ENCODE data around the gene CCL5. TPM values are rescaled to one million over a fixed set of nuclear protein-coding genes. Genes with fewer than 3 reads are reported as not detected.

Gene CCL5
- total RNA-seq, 1 donor from 2014 or later, result not detected

DNA sequence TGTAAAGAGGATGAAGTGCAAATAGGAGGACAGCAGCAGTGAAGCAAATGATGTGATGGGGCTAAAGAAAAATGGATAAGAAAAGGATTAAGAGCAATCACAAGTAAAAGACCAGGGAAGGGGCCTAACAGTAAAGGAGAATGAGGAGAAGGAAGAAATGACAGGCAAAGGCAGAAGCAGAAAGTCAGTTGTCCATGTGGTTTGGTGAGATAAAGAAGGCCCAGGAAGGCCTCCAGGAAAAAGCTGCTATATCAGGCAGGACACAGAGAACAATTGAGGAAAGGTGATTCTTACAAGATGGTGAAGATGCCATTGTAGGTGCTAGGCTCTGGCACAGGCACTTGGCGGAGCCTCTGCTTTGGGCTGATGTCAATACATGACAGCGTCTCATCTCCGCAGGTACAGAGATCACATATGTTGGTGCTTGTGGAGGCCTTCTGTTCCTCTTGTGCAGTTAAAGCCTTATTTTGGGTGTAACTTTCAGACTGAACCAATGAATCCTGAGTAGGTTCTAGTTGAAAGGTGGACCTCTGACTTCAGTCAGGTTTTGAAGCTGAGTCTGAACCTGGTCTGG is 32.3 kb upstream of the CCL5 start:
- Mint-ChIP-seq H3K36me3 (ENCODE audit: unreplicated experiment) (no peaks in the 10 kb centered on the region), H3K9me3 (ENCODE audit: unreplicated experiment) (peaks cover 7% of the 10 kb centered on the region), H3K27ac (ENCODE audit: unreplicated experiment) (no peak overlapping the region), H3K4me1 (ENCODE audit: unreplicated experiment) (no peaks in the 10 kb centered on the region), H3K4me3 (ENCODE audit: unreplicated experiment) (no peak overlapping the region), H3K27me3 (ENCODE audit: unreplicated experiment) (peaks cover 9% of the 10 kb centered on the region)
- DNase-seq (ENCODE audit: extremely low spot score, unreplicated experiment), result no peak
- TF ChIP-seq, protein P1, sequence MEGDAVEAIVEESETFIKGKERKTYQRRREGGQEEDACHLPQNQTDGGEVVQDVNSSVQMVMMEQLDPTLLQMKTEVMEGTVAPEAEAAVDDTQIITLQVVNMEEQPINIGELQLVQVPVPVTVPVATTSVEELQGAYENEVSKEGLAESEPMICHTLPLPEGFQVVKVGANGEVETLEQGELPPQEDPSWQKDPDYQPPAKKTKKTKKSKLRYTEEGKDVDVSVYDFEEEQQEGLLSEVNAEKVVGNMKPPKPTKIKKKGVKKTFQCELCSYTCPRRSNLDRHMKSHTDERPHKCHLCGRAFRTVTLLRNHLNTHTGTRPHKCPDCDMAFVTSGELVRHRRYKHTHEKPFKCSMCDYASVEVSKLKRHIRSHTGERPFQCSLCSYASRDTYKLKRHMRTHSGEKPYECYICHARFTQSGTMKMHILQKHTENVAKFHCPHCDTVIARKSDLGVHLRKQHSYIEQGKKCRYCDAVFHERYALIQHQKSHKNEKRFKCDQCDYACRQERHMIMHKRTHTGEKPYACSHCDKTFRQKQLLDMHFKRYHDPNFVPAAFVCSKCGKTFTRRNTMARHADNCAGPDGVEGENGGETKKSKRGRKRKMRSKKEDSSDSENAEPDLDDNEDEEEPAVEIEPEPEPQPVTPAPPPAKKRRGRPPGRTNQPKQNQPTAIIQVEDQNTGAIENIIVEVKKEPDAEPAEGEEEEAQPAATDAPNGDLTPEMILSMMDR (IDR thresholded peaks at IDR 0.05), result no peak

DNA sequence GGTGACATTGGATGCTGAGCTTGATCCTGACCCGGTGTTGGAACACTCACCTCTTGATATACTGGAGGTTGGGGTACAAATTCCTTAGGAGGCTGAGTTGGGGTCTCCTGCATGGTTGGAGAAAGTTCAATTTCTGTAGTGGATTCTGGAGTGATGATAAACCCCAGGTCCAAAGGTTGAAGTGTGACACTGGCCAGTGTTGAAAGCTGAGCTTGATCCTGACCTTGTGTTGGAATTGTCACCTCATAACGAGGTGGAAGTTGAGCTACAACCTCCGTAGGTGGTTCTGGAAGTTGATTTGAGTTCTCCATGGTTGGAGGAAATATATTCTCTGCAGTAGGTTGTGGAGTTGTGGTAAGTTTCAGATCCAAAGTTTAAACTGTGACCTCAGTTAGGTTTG is 29.2 kb upstream of the CCL5 start:
- Mint-ChIP-seq H3K27me3 (ENCODE audit: unreplicated experiment) (peaks cover 25% of the 10 kb centered on the region), H3K36me3 (ENCODE audit: unreplicated experiment) (no peaks in the 10 kb centered on the region), H3K27ac (ENCODE audit: unreplicated experiment) (no peak overlapping the region), H3K4me3 (ENCODE audit: unreplicated experiment) (no peak overlapping the region), H3K4me1 (ENCODE audit: unreplicated experiment) (no peaks in the 10 kb centered on the region), H3K9me3 (ENCODE audit: unreplicated experiment) (peaks cover 7% of the 10 kb centered on the region)
- no peak for DNase-seq (ENCODE audit: extremely low spot score, unreplicated experiment)
- TF ChIP-seq, protein P1 (IDR thresholded peaks at IDR 0.05), result no peak

DNA sequence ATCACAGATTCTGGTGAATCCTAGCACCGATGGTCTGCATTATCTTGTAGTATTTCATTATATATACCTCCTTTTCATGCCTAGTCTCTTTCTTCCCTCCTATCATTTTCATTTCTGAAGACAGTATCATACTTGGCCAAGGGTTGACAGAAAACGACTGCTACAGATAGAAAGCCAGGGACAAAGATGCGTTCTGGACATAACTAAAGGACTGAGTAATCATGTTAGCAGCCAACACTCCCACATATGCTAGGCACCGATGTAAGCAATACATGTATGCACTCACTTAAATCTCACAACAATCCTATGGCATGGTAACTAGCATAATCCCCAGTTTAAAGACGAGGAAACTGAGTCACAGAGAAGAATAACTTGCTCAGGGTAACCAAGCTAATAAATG is 27.5 kb upstream of the CCL5 start:
- peaks cover 27% of the 10 kb centered on the region for H3K27me3 Mint-ChIP-seq (ENCODE audit: unreplicated experiment)
- no peaks in the 10 kb centered on the region for H3K36me3 Mint-ChIP-seq (ENCODE audit: unreplicated experiment)
- no peak overlapping the region for H3K4me3 Mint-ChIP-seq (ENCODE audit: unreplicated experiment)
- DNase-seq (ENCODE audit: extremely low spot score, unreplicated experiment), result no peak
- TF ChIP-seq, protein P1 (IDR thresholded peaks at IDR 0.05), result no peak
- no peaks in the 10 kb centered on the region for H3K9me3 Mint-ChIP-seq (ENCODE audit: unreplicated experiment)
- no peak overlapping the region for H3K27ac Mint-ChIP-seq (ENCODE audit: unreplicated experiment)
- no peaks in the 10 kb centered on the region for H3K4me1 Mint-ChIP-seq (ENCODE audit: unreplicated experiment)

DNA sequence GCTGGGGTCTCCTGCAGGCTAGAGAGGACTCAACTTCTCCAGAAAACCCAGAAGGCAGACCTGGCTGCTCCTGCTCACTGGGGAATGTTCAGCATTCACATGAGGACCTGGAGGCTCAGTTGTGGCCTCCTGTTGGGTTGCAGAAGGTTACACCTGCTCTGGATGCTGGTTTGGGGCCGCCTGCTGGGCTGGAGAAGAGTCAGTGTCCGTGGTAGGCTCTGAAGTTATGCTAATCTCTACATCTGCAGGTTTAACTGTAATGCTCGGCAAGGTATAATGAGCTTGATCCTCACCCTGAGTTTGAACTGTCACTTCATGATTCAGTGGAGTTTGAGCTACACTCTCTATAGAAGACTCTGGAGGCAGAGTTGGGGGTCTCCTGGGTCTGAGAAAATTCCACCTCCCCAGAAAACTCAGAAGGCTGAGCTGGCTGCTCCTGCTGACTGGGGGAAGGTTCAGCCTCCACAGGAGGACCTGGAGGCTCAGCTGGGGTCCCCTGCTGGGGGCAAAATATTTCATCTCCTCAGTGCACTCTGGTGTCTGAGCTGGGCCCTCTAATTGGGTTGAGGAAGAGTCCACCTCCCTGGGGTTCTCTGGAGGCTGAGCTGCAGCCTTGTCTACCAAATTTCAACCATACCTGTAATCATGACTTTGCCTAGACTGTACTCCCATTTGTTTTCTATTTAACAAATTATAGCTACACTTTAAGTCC is 26.9 kb upstream of the CCL5 start:
- no peak overlapping the region for H3K4me3 Mint-ChIP-seq (ENCODE audit: unreplicated experiment)
- DNase-seq (ENCODE audit: extremely low spot score, unreplicated experiment), result no peak
- H3K36me3 Mint-ChIP-seq (ENCODE audit: unreplicated experiment), result no peaks in the 10 kb centered on the region
- H3K27me3 Mint-ChIP-seq (ENCODE audit: unreplicated experiment), result peaks cover 27% of the 10 kb centered on the region
- H3K27ac Mint-ChIP-seq (ENCODE audit: unreplicated experiment), result no peak overlapping the region
- TF ChIP-seq, protein P1 (IDR thresholded peaks at IDR 0.05), result no peak
- no peaks in the 10 kb centered on the region for H3K4me1 Mint-ChIP-seq (ENCODE audit: unreplicated experiment)
- no peaks in the 10 kb centered on the region for H3K9me3 Mint-ChIP-seq (ENCODE audit: unreplicated experiment)

DNA sequence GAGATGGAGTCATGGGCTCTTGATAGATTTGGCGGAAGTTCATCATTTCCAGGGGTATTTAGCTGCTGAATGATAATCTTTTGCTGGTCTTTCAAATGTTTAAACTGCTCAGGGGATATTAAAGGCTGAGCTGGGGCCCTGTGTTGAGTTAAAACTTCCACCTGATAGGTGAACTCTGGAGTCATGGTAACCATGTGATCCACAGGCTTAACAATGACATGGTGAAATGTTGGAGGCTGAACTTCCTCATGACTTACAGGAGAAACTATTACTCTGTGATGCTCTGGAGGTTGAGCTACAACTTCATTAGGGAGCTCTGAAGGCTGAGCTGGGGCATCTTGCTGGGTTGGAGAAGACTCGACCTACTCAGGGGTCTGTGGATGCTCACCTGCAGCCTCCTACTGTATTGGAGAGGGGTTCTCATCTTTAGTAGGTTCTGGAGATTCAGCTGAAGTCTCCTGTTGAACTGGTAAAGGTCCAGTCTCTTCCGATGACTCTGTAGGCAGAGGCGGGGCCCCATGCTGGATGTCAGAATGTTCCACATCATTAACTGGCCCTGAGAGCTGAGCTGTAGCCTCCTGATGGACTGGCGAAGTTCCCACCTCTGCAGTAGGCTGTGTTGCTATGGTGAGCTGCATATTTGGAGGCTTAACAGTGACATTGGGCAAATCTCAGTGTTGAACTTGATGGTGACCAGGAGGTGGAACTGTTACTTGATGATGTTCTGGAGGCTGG is 26.2 kb upstream of the CCL5 start:
- TF ChIP-seq, protein P1 (IDR thresholded peaks at IDR 0.05), result no peak
- Mint-ChIP-seq H3K4me3 (ENCODE audit: unreplicated experiment) (no peak overlapping the region), H3K27me3 (ENCODE audit: unreplicated experiment) (peaks cover 27% of the 10 kb centered on the region), H3K27ac (ENCODE audit: unreplicated experiment) (no peak overlapping the region), H3K4me1 (ENCODE audit: unreplicated experiment) (peaks cover under 1% of the 10 kb centered on the region), H3K36me3 (ENCODE audit: unreplicated experiment) (no peaks in the 10 kb centered on the region), H3K9me3 (ENCODE audit: unreplicated experiment) (no peaks in the 10 kb centered on the region)
- no peak for DNase-seq (ENCODE audit: extremely low spot score, unreplicated experiment)

Measured in osteocyte (in vitro differentiated cells).